Spleen (tissue), 7 donors: ENCODE data around the gene RNF114.

Source experiments
- CTCF ChIP-seq, 11 experiments: fragments of 200-600 bp in 7 of 11; fragments of 450-650 bp in 4 of 11; sonication (generic) in 4 of 11; IDR thresholded peaks in 8 of 11; conservative IDR thresholded peaks in 3 of 11; 1 replicate in 7 of 11; 2 replicates in 4 of 11; pipeline versions ENCODE4 v1.4.0 to v1.8.0; 2016 to 2021; ENCODE audit warnings: antibody characterized with exemption in 11 of 11, inconsistent platforms in 4 of 11, mild to moderate bottlenecking in 1 of 11
- POLR2A ChIP-seq, 3 donors: fragments of 450-650 bp; IDR thresholded peaks; one replicate each; pipeline ENCODE4 v1.5.1; 2017; ENCODE audit warnings: antibody characterized with exemption in 3 of 3, mild to moderate bottlenecking in 1 of 3
- POLR2AphosphoS5 ChIP-seq, 3 donors: sonication (generic); formaldehyde crosslinking; IDR thresholded peaks; one replicate each; pipeline ENCODE4 v1.5.1; 2017; ENCODE audit warnings: antibody characterized with exemption in 3 of 3
- donor health status: DM: no; HTN: no; CAD: no; lungs with moderate emphysema.
- donor health status: DM: no; HTN: no; CAD: no.
- donor health status: DM: no; HTN: no; CAD: no.

- no peak for TF ChIP-seq CTCF (IDR thresholded peaks at IDR 0.05 in 8 of 11, conservative IDR thresholded peaks at IDR 0.05 in 3 of 11)
- no peak for TF ChIP-seq POLR2A (IDR thresholded peaks at IDR 0.05)
- no peak for TF ChIP-seq POLR2AphosphoS5 (IDR thresholded peaks at IDR 0.05)
These were observed 21.1 kb upstream of the RNF114 start for GRCh38 chr20:49915118-49915379.
